ENCODE measurements around the gene ZNF814. TPM values are rescaled to one million over a fixed set of nuclear protein-coding genes. Genes with fewer than 3 reads are reported as not detected.

The ZNF814 gene
- 10.3 TPM for polyA plus RNA-seq (2012; ENCODE audit: low read depth, missing spikeins)

DNA sequence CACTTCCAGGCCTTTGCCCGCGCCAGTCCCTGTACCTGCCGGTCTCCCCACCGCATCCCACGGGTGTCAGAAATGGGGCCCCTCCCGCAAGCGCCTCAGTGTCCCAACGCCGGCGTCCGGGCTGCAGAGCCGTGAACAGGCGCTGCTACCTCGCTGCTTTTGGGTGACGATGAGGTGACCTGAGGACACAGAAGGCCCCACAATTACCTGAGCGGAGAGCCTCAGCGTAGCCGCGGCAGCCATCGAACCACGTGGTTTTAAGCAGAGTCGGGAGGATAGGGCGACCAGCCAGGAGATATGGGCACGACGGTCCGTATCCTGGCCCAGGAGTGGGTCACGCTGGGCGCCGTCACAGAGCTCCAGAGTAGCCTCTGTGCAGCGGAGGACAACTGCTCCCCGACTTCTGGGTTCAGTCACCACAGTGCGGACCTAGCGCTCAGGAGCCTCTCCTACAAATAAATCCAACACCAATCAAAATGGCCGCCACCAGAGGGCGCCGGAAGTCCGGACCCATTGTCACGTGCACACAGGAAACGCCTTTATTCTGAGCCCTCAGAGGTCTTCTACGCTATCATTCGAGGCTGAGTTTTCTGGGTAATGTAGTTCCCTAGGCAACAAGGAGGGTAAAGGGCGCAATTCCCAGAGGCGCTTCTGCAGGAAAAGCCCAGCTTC is at the start of gene ZNF814:
ZNF814 (minus strand) TSS at position 478 of the 672 bp plus-strand sequence; CDS start at position 243, 235 bp downstream.
- FAIRE-seq (peak; percentile 93), DNase-seq (ENCODE audit: insufficient read length, low spot score) (peak; percentile 51)
- no peak for TF ChIP-seq PAX5 (IDR thresholded peaks at IDR 0.05; ENCODE audit: insufficient read depth, low read length, severe bottlenecking)
- TF ChIP-seq POLR2A (IDR thresholded peaks at IDR 0.05; ENCODE audit: low read depth, low read length), result peak; percentile 80
- peak; percentile 69 for TF ChIP-seq POLR2AphosphoS5 (IDR thresholded peaks at IDR 0.05; ENCODE audit: low read depth, low read length)
- no peak for TF ChIP-seq POU2F2 (IDR thresholded peaks at IDR 0.05; ENCODE audit: low read depth, low read length)
- peak; percentile 53 for TF ChIP-seq TAF1 (IDR thresholded peaks at IDR 0.05; ENCODE audit: low read depth, low read length)
- TF ChIP-seq SPI1 (IDR thresholded peaks at IDR 0.05; ENCODE audit: low read depth, low read length), result no peak

DNA sequence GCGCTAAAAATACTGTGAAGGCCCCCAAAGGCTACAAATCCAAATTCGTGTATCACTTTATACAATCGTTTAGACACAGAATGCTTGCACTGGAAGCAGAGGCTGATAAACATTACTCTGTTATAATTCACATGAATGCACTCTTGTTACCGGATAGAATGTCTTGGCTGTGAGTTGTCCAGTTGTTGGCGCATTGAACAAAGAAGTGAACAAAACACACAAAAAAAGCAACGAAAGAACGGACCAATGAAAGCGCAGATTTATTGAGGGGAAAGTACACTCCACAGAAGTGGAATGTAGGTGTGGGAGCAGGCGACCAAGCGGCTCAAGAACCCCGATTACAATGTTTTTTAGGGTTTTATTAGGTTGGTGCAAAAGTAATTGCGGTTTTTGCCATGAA is 46.9 kb upstream of the ZNF814 start:
- FAIRE-seq, result no peak

DNA sequence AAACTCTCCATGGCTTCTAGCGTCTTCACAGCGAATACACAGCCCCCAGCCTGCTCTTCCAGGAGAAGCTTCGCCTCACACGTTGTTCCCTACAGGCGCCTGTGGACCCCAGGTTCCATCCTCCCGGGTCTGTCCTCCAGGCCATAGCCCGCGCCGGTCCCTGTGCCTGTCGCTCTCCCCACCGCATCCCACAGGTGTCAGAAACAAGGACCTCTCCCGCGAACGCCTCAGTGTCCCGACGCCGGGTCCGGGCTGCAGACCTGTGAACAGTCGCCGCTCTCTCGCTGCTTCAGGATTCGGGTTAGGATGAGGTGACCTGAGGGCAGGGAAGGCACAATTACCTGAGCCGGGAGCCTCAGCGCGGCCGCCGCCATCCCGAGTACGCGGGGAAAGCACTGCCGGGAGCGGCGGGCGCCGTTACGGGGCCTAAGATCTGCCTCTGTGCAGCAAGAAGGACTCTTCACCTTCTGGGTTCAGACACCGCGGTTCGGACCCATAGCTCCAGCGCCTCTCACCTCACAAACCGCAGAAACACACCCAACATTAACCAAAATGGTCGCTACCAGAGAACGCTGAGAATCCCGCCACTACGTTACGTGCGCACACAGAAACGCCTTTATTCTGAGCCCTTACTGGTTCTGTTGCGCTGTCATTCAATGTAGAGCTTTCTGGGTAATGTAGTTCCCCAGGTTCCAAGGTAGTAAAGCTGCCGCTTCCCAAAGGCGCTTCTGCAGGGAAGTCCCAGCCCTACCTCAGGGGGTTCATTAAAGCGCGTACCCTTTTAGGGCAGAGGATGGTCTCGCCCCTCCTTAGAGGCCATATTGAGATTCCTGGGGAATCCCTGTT is 46.2 kb upstream of the ZNF814 start, which contains the start of gene ZNF418:
ZNF418 (minus strand) TSS at position 583 of the 846 bp plus-strand sequence. CDS start 1,580 bp downstream, outside the sequence.
- no peak for TF ChIP-seq SPI1 (IDR thresholded peaks at IDR 0.05; ENCODE audit: low read depth, low read length)
- no peak for TF ChIP-seq POLR2AphosphoS5 (IDR thresholded peaks at IDR 0.05; ENCODE audit: low read depth, low read length)
- no peak for FAIRE-seq
- DNase-seq (ENCODE audit: insufficient read length, low spot score), result no peak

More for the DNA sequence above, 46.9 kb upstream of the ZNF814 start:
- DNase-seq (ENCODE audit: insufficient read length, low spot score), result no peak
- TF ChIP-seq SPI1 (IDR thresholded peaks at IDR 0.05; ENCODE audit: low read depth, low read length) (no peak), POLR2AphosphoS5 (IDR thresholded peaks at IDR 0.05; ENCODE audit: low read depth, low read length) (no peak)

DNA sequence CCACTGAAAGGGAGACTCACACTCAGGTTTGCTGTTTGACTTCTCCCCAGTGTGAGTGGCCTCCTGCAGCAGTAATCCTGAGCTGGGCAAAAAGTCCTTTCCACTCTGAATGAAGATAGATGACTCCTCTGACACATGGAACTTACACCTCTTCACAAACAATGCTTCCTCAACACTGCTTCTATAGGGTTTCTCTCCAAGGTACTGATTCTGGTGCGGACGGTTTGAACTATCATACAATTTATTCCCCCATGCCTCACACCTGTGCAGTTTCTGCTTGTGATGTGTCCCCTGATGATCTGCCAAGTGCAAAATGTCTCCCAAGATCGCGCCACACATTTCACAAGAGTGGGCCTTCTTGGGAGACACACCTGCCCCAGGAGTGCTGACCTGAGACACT is 38.8 kb upstream of the ZNF814 start:
- no peak for TF ChIP-seq POU2F2 (IDR thresholded peaks at IDR 0.05; ENCODE audit: low read depth, low read length)
- DNase-seq (ENCODE audit: insufficient read length, low spot score), result no peak
- FAIRE-seq, result no peak

DNA sequence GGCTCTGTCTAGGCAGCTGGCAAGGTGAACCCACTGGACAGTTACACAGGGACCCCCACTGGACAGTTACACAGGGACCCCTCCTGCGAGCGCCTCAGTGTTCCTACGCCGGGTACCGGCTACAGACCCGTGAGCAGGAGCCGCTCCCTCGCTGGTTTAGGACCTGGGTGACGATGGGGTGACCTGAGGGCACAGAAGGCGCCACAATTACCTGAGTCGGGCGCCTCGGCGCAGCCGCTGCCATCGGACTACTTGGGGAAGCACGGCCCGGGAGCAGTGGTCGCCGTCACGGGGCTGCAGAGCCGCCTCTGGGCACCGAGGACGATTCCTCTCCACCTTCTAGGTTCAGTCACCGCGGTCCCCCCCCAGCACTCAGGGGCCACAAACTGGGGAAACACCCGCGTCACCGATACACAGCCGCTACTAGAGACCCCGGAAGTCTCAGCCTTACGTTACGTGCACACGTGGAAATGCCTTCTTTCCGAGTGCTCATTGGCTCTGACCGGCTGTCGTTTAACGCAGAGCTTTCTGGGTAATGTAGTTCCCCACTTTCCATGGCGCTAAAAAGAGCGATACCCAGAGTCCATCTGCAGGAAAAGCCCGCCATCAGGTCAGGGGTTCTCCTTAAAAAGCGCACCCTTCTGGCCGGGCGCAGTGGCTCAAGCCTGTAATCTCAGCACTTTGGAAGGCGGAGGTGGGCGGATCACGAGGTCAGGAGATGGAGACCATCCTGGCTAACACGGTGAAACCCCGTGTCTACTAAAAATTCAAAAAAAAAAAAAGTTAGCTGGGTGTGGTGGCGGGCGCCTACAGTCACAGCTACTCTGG is 27.5 kb upstream of the ZNF814 start, which contains the start of gene ZNF417:
ZNF417 (minus strand) TSS at position 425 of the 828 bp plus-strand sequence; CDS start at position 244, 181 bp downstream.
- FAIRE-seq, result peak; percentile 97
- TF ChIP-seq POLR2AphosphoS5 (IDR thresholded peaks at IDR 0.05; ENCODE audit: low read depth, low read length) (peak; percentile 70), POLR2A (IDR thresholded peaks at IDR 0.05; ENCODE audit: low read depth, low read length) (peak; percentile 49; the same call in 1 of the 2 replicates)

DNA sequence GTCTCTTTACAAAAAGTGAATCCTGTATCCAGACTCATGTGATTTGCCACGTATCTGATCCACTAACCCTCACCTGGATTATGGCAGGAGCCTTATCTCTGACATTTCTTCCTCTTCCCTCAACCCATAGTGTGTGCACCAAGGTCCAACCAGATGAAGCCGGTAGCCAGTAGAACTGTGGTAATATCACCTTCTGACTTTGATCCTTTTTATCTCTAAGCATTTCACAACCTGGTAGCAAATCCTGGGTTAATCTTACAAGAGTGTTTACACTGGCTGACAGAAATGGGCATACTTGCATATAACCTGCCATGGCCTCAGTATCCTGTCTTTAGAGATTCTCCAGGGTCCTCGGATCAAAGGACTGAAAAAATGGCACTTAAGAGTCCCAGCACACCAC is 25.7 kb upstream of the ZNF814 start:
- TF ChIP-seq POLR2A (IDR thresholded peaks at IDR 0.05; ENCODE audit: low read depth, low read length) (no peak), POU2F2 (IDR thresholded peaks at IDR 0.05; ENCODE audit: low read depth, low read length) (no peak), PAX5 (IDR thresholded peaks at IDR 0.05; ENCODE audit: insufficient read depth, low read length, severe bottlenecking) (no peak), SPI1 (IDR thresholded peaks at IDR 0.05; ENCODE audit: low read depth, low read length) (no peak), POLR2AphosphoS5 (IDR thresholded peaks at IDR 0.05; ENCODE audit: low read depth, low read length) (no peak), TAF1 (IDR thresholded peaks at IDR 0.05; ENCODE audit: low read depth, low read length) (no peak)
- no peak for FAIRE-seq
- no peak for DNase-seq (ENCODE audit: insufficient read length, low spot score)

More for the DNA sequence above, 27.5 kb upstream of the ZNF814 start, which contains the start of gene ZNF417:
- peak; percentile 79 for DNase-seq (ENCODE audit: insufficient read length, low spot score)

DNA sequence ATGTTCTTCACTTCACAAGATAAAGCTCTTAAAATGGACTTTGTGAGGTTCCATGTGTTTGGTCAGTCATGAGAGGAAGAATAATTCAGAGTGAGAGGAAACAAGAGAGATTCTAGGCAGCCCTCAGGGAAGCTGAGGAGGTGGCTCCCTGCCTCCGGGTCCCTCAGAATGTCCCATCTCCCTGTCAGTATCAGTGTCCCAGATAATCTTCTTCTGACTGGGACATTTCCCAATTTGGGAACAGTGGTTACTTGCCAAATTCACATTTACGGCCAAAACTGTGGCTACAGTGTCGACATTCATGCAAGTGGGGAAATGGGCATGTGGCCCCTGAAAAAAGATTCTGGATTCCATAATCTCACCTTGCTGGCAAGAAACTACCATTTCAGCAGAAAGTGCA is 18.6 kb upstream of the ZNF814 start:
- no peak for DNase-seq (ENCODE audit: insufficient read length, low spot score)
- TF ChIP-seq POU2F2 (IDR thresholded peaks at IDR 0.05; ENCODE audit: low read depth, low read length) (no peak), TAF1 (IDR thresholded peaks at IDR 0.05; ENCODE audit: low read depth, low read length) (no peak)
- FAIRE-seq, result no peak

DNA sequence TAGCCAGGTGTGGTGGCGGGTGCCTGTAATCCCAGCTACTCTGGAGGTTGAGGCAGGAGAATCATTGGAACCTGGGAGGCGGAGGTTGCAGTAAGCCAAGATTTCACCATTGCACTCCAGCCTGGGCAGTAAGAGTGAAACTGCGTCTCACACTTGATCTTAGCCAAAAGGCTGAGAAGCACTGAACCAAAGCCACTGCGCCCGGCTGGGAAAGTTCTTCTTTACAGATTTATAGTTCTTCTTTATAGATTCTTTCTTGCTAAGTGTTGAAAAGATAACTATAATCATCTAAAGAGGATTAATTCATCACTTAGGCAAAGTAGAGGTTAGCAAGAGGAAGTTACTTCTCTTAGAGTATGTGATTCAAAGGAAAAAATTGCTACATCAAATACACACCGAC is 16.4 kb upstream of the ZNF814 start:
- FAIRE-seq (no peak), DNase-seq (ENCODE audit: insufficient read length, low spot score) (no peak)
- TF ChIP-seq SPI1 (IDR thresholded peaks at IDR 0.05; ENCODE audit: low read depth, low read length) (no peak), POLR2A (IDR thresholded peaks at IDR 0.05; ENCODE audit: low read depth, low read length) (no peak), POLR2AphosphoS5 (IDR thresholded peaks at IDR 0.05; ENCODE audit: low read depth, low read length) (no peak), TAF1 (IDR thresholded peaks at IDR 0.05; ENCODE audit: low read depth, low read length) (no peak), POU2F2 (IDR thresholded peaks at IDR 0.05; ENCODE audit: low read depth, low read length) (no peak), PAX5 (IDR thresholded peaks at IDR 0.05; ENCODE audit: insufficient read depth, low read length, severe bottlenecking) (no peak)

DNA sequence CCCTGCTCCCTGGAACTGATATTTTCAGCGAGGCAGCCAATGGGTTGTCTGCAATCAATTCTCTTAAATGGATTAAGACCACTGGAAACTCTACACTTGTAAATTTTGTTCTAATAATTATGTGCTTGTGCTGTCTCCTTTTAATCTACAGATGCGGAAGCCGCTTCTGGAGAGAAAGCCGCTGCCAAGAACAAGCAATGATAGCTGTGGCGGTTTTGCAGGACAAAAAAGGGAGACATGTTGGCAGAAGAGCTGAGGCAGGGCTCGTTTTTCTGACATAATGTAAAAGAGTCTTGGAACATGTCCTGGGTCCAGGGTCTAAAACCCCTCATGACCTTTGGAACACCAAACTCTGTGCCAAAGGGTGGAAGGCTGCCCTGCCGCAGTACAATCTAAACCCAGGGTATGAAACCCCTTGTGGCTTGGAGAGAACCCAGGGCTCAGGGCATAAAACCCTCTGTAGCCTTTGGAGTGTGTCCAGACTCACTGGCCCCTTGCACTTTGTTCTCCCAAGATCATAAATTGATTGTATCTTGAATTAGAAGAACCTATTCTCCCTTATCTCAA is 14.9 kb upstream of the ZNF814 start:
- DNase-seq (ENCODE audit: insufficient read length, low spot score), result no peak
- no peak for FAIRE-seq

More for the DNA sequence above, 14.9 kb upstream of the ZNF814 start:
- TF ChIP-seq TAF1 (IDR thresholded peaks at IDR 0.05; ENCODE audit: low read depth, low read length) (no peak), POLR2AphosphoS5 (IDR thresholded peaks at IDR 0.05; ENCODE audit: low read depth, low read length) (no peak), POLR2A (IDR thresholded peaks at IDR 0.05; ENCODE audit: low read depth, low read length) (no peak), SPI1 (IDR thresholded peaks at IDR 0.05; ENCODE audit: low read depth, low read length) (no peak)
